H1 (cell line): Measurements from ENCODE around the gene FGGY.

Experiments used
- BCL11A ChIP-seq, 2 experiments: IDR thresholded peaks; one replicate each; pipeline ENCODE4 v1.6.1; 2011; ENCODE audit warnings: low read depth in 2 of 2, low read length in 2 of 2, mild to moderate bottlenecking in 2 of 2
- CHD7 ChIP-seq: fragments of 300-600 bp; sonication (generic); IDR thresholded peaks from 2 replicates; pipeline ENCODE4 v1.7.1; 2012; ENCODE audit warnings: low read length, moderate library complexity, mild to moderate bottlenecking, inconsistent platforms; ENCODE audit not compliant: insufficient replicate concordance
- CREB1 ChIP-seq: IDR thresholded peaks from 2 replicates; pipeline ENCODE4 v1.6.1; 2012; ENCODE audit warnings: inconsistent platforms
- CTCF ChIP-seq, 3 experiments: IDR thresholded peaks; 1 replicate in 2 of 3; 2 replicates in 1 of 3; pipeline versions ENCODE4 v1.5.1 to v1.6.1; 2011; ENCODE audit warnings: low read length in 3 of 3, mild to moderate bottlenecking in 3 of 3, inconsistent platforms in 2 of 3, low read depth in 1 of 3, moderate library complexity in 1 of 3; ENCODE audit not compliant: insufficient read depth in 1 of 3; ENCODE audit errors: control extremely low read depth in 1 of 3
- EP300 ChIP-seq, 2 experiments: IDR thresholded peaks; 1 replicate in 1 of 2; 2 replicates in 1 of 2; pipeline ENCODE4 v1.6.1; 2011 to 2012; ENCODE audit warnings: low read depth in 2 of 2, low read length in 2 of 2, mild to moderate bottlenecking in 2 of 2, borderline replicate concordance in 1 of 2, inconsistent platforms in 1 of 2, moderate library complexity in 1 of 2
- EZH2 ChIP-seq: fragments of 200-600 bp; sonication (generic); IDR thresholded peaks from 2 replicates; pipeline ENCODE4 v1.7.1; 2012; ENCODE audit warnings: low read depth, mild to moderate bottlenecking, moderate library complexity, low read length, inconsistent platforms; ENCODE audit not compliant: severe bottlenecking
- MAX ChIP-seq: IDR thresholded peaks from 2 replicates; pipeline ENCODE4 v1.6.1; 2012; ENCODE audit warnings: inconsistent platforms
- NRF1 ChIP-seq: IDR thresholded peaks from 2 replicates; pipeline ENCODE4 v1.6.1; 2011; ENCODE audit warnings: mild to moderate bottlenecking, low read depth, low read length, improper control_type of control experiment
- POLR2A ChIP-seq, 2 experiments: IDR thresholded peaks; 1 replicate in 1 of 2; 2 replicates in 1 of 2; pipeline ENCODE4 v1.6.1; 2011; ENCODE audit warnings: low read depth in 2 of 2, low read length in 2 of 2, mild to moderate bottlenecking in 2 of 2; ENCODE audit errors: control extremely low read depth in 1 of 2
- POLR2AphosphoS5 ChIP-seq: IDR thresholded peaks from 2 replicates; pipeline ENCODE4 v1.6.1; 2011; ENCODE audit warnings: low read depth, low read length
- RAD21 ChIP-seq, 2 experiments: IDR thresholded peaks in 1 of 2; conservative IDR thresholded peaks in 1 of 2; 2 replicates each; pipeline ENCODE4 v1.6.1; 2011; ENCODE audit warnings: low read depth in 2 of 2, low read length in 2 of 2, improper control_type of control experiment in 1 of 2, inconsistent platforms in 1 of 2, mild to moderate bottlenecking in 1 of 2, moderate library complexity in 1 of 2
- SIN3A ChIP-seq, 2 experiments: IDR thresholded peaks in 1 of 2; conservative IDR thresholded peaks in 1 of 2; 2 replicates each; pipeline ENCODE4 v1.6.1; 2011 to 2012; ENCODE audit warnings: low read length in 2 of 2, improper control_type of control experiment in 1 of 2, low read depth in 1 of 2, mild to moderate bottlenecking in 1 of 2
- TAF1 ChIP-seq: IDR thresholded peaks from 2 replicates; pipeline ENCODE4 v1.6.1; 2011; ENCODE audit warnings: mild to moderate bottlenecking, low read depth, low read length
- USF2 ChIP-seq: IDR thresholded peaks from 2 replicates; pipeline ENCODE4 v1.6.1; 2011; ENCODE audit warnings: low read length, improper control_type of control experiment

GRCh38 chr1:59544615-59545293, 247.9 kb downstream of the FGGY start:
- no peak for TF ChIP-seq POLR2AphosphoS5
- no peak for TF ChIP-seq CTCF (IDR thresholded peaks at IDR 0.05; ENCODE audit: control extremely low read depth in 1 of 3, insufficient read depth in 1 of 3, low read depth in 1 of 3, low read length in 3 of 3)
- TF ChIP-seq USF2 = no peak
- TF ChIP-seq CHD7 = no peak
- TF ChIP-seq EZH2 = no peak
- no peak for TF ChIP-seq SIN3A (conservative IDR thresholded peaks at IDR 0.05 in 1 of 2, IDR thresholded peaks at IDR 0.05 in 1 of 2; ENCODE audit: low read depth in 1 of 2, low read length in 2 of 2)
- no peak for TF ChIP-seq EP300 (IDR thresholded peaks at IDR 0.05; ENCODE audit: borderline replicate concordance in 1 of 2, low read depth in 2 of 2, low read length in 2 of 2)
- TF ChIP-seq TAF1 = no peak
- TF ChIP-seq POLR2A (IDR thresholded peaks at IDR 0.05; ENCODE audit: control extremely low read depth in 1 of 2, low read depth in 2 of 2, low read length in 2 of 2) = no peak
- TF ChIP-seq RAD21 (IDR thresholded peaks at IDR 0.05 in 1 of 2, conservative IDR thresholded peaks at IDR 0.05 in 1 of 2; ENCODE audit: low read depth in 2 of 2, low read length in 2 of 2) = no peak
- TF ChIP-seq MAX = no peak
- TF ChIP-seq BCL11A (IDR thresholded peaks at IDR 0.05; ENCODE audit: low read depth in 2 of 2, low read length in 2 of 2) = no peak
- TF ChIP-seq NRF1 = no peak
- TF ChIP-seq CREB1 = no peak
